Stimulated activated CD4-positive, alpha-beta T cell treated with anti-CD3 and anti-CD28 coated beads, Interleukin-12 subunit alpha, Interleukin-12 subunit beta, amount 100 ng/mL, for 48 hours (primary cell): ENCODE data around the gene PRMT7.

Source experiments
- DNase-seq, 3 donors: peaks; one replicate each; pipeline ENCODE4 v3.0.0-alpha.2; 2020; ENCODE audit warnings: low read depth in 2 of 3, low spot score in 1 of 3

PRMT7 gene

GRCh38 chr16:68374246-68374805, 63.5 kb downstream of the PRMT7 start:
- no peak for DNase-seq

GRCh38 chr16:68374961-68375660, 64.3 kb downstream of the PRMT7 start:
- no peak for DNase-seq

GRCh38 chr16:68375801-68376536, 65.2 kb downstream of the PRMT7 start:
- DNase-seq: no peak

DNA sequence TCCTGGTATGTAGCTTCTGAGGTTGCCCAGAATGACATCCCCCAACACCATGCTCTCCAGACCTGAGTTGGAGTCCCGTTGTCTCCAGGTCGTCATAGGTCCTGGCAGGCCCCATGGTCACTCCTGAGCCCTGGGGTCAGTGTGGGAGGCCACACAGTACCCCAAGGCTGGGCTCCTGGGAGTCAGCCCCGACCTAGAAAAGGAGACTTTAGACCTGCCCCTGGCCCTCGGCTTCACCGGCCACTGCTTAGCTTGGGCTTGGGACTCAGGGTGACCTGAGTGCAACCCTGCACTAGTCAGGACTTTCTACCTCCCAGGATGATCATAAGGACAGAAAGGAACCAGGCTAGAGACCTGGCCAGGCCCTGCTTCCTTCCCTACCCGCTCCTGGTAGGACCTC, 65.8 kb downstream of the PRMT7 start:
- DNase-seq: no peak

DNA sequence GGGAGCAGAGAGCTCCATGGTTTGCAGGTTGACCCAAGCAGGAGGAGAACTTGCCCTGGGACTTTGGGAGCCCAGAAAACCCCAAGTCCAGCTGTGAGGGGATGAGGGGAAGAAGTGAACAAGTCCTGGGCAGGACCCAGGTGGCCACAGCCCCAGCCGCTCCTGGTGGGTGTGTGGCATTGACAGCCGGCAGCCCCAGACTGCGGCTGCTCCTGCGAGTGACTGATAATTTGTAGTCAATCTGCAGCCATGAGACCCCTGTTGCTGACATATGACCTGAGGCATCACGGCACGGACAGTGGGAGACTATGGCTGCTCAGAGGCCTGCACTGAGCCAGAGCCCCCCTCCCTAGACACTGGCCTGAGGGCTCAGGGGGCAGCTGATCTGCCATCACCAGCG, 66.4 kb downstream of the PRMT7 start:
- no peak for DNase-seq

DNA sequence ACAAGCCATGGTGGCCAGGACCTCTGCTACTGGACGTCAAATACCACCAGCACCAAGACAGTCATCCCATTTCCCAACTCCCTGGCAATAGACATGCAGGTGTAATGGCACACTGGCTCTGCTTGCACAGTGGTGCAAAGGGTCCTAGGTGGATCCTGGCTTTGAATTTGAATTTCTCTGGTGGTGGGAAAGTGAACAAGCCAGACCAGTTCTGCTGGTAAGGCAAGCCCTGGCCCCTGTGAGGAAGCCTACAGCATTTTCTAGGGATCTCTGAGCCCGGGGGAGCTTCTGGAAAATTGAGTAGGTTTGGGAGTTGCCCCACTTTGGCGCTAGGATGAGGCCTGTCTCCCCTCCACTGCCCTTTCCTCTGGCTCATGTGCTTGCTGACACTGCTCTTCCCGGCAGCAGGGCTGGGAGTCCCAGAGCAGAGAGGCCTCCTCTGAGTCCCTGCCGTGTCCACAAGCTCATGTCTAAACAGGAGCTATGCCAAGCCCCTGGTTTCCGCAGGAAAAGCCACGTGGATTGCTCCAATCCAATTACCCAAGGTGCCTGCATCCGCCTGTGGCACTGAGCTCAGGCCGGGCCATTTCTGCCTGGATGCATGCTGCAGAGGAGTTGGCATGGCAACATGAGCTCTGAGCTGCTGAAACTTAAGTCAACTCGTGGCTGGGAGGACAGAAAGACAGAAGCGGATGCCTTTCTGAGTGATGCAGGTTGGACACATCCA, 67.0 kb downstream of the PRMT7 start:
- no peak for DNase-seq

DNA sequence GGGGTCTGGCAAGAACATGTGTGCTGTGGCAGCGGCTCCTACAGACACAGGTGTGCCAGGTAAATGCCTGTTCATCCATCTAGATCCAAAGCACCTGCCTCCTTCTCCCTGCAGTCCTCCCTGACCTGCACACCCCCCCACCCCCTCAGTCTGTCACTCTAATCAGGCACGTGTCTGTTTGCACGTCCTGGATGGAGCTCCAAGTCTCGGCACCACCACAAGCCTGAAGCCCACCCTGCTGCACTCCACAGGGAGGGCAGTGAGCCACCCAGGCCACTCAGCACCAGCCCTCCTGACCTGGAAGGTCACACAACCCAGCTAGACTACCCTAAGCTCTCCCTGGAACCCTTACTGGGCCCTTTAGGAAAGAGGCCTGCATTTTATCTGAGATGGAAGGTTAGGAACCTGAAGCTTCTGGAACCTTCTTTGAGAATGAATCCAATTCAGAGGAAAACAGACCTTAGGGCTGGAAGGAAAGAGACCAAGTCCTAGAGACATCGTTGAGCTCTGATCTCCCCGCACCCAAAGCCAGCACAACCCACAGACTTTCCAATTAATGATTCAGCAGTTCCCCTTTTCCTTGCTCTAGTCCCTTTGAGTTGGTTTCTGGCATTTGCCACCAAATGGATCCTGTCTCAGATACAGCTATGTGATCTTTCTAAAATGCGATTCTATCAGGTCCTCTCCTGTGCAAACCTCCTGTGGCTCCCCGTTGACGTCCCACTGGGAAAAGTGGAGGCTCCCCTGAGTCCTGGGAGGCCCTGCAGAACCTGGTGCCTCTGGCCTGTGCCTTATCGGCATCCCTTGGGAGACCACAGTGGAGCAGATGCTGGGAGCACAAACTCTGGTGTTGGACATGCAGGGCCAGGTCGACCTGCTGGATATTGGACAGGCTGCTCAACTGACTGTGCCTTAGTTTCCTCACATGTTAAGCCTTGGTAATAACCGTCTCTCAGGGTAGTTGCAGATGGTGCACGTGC, 67.9 kb downstream of the PRMT7 start:
- no peak for DNase-seq

GRCh38 chr16:68379472-68380347, 68.9 kb downstream of the PRMT7 start:
- DNase-seq: no peak

DNA sequence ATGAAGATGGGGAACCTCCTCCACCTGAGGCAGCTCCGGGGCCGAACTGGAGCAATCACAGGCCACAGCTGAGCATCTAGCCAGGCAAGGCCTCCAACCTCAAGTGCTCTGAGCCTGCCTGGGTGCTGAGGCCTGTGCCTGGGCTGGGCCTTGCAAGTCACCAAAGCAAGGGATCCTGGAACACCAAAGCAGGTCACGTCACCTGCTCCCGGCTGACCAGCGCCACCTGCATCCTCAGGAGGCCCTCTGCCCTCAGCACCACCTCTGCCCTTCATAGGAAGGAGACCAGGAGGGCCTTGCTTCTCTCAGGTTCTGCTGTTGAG, 69.5 kb downstream of the PRMT7 start:
- no peak for DNase-seq

- no peak for DNase-seq
Measured at GRCh38 chr16:68380676-68381362, 70.0 kb downstream of the PRMT7 start.

DNA sequence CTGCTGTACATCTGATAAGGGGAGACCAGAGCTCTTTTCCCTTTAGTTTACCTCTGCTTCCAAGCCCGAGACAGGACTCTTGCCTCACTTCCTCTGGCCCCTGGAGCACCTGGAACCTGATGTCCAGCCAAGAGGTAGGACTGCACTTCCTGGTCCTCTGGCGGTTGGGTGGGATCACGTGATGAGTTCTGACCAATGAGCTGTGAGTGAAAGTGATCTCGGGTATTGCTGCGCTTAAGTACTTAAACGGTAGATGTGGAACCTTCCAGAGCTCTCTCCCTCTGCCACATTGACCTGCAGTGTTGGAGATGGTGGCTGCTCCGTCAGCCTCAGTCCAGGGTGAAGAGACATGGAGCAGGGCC, 70.5 kb downstream of the PRMT7 start:
- no peak for DNase-seq

DNA sequence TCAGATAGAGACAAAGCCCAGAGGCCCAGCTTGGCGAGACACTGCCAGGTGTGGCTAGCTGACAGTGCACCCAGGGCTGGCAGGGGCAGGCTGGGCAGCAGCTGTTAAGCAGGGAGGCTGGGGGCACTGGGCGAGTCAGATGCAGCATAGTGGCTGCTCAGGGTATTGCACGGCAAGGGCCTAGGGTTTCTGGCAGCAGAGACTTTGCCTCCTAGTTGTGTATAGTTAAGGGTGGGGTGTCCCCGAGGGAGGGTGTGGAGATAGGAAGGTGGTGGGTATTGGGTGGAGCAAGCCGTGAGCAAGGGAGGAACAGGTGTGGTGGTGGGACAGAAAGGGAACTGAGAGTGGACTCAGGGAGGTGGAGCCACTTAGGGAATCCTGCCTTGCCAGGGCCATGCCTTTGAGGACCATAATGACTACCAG, 71.5 kb downstream of the PRMT7 start:
- DNase-seq: peak in 1 of 3 donors; percentile 24

GRCh38 chr16:68383858-68384257, 73.0 kb downstream of the PRMT7 start:
- no peak for DNase-seq

- DNase-seq: no peak
Measured at GRCh38 chr16:68384288-68385161, 73.7 kb downstream of the PRMT7 start.

DNA sequence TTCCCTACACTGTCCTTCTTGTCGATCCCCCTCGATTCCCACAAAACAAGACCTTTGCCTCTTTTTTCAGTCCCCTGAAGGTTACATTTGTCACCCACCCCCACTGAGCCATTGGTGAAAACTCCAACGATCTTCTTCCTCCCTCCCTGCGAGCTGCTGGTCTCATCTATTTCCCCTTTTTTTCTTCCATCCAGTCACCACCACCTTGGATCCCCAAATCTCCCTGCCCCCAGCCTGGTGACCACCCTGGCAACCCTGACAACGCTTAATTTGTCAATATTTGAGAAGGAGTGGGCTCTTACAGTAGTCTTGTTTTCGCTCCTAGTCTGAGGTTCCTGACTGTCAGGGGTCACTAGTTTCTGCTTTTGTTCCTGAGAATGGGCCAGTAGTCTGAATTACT, 74.6 kb downstream of the PRMT7 start:
- no peak for DNase-seq

DNA sequence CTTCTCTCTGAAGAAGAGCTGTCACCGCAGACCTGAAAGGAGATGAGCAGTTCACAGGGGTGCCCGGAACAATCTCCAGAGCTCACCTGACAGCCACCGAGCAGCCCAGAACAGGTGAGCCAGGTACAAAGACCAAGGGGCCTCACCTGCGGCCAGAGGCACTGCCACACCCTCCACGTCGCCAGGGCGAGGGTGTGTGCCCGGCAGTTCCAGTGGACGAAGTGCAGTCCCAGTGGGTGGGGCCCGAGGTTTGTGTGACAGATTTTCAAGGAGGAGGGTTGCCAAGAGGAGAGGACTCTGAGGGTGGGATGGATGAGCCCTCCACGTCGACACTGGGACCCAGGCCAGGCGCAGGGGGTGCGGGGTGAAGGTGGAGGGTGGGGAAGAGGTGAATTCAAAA, 75.8 kb downstream of the PRMT7 start:
- no peak for DNase-seq

DNA sequence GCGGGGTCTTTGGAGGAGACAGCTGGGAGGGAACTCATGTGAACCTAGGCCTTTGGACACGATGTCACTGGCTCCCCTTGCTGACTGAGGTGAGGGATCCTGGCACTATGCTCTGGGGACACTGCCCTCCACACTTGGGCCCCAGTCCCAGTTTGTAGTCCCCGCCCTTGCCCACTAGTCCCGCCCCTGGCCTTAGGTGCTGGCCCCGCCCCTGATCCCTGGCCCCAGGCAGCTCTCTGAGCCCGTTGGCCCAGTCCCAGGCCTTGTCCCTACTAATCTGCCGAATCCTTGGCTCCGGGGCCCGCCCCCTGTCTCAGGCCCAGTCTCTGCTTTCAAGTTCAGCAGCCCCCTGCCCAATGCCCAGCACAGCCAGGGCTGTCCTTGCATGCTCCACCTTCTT, 76.5 kb downstream of the PRMT7 start:
- no peak for DNase-seq

GRCh38 chr16:68388124-68388523, 77.3 kb downstream of the PRMT7 start:
- DNase-seq: no peak
